Measurements from ENCODE around the gene TMPRSS15.

GRCh38 chr21:18370301-18370700 lies 33.3 kb downstream of the TMPRSS15 start:
- TF ChIP-seq, protein P1, sequence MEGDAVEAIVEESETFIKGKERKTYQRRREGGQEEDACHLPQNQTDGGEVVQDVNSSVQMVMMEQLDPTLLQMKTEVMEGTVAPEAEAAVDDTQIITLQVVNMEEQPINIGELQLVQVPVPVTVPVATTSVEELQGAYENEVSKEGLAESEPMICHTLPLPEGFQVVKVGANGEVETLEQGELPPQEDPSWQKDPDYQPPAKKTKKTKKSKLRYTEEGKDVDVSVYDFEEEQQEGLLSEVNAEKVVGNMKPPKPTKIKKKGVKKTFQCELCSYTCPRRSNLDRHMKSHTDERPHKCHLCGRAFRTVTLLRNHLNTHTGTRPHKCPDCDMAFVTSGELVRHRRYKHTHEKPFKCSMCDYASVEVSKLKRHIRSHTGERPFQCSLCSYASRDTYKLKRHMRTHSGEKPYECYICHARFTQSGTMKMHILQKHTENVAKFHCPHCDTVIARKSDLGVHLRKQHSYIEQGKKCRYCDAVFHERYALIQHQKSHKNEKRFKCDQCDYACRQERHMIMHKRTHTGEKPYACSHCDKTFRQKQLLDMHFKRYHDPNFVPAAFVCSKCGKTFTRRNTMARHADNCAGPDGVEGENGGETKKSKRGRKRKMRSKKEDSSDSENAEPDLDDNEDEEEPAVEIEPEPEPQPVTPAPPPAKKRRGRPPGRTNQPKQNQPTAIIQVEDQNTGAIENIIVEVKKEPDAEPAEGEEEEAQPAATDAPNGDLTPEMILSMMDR (IDR thresholded peaks at IDR 0.05 in 8 of 11, conservative IDR thresholded peaks at IDR 0.05 in 3 of 11), result no peak
- TF ChIP-seq POLR2A (IDR thresholded peaks at IDR 0.05), result no peak

All from spleen (tissue), 7 donors.